Uterus (tissue), 2 donors: ENCODE results near the gene SETBP1.

Experiments
- POLR2A ChIP-seq, 2 donors: fragments of 450-650 bp; IDR thresholded peaks; one replicate each; pipeline ENCODE4 v1.6.1; 2016; ENCODE audit warnings: antibody characterized with exemption in 2 of 2, mild to moderate bottlenecking in 1 of 2, moderate library complexity in 1 of 2
- TF ChIP-seq, protein P1 (sequence below), 4 experiments: fragments of 200-600 bp in 2 of 4; fragments of 450-650 bp in 2 of 4; sonication (generic) in 2 of 4; IDR thresholded peaks; one replicate each; pipeline ENCODE4 v1.5.1; 2016 to 2019; ENCODE audit warnings: antibody characterized with exemption in 4 of 4, mild to moderate bottlenecking in 2 of 4, moderate library complexity in 1 of 4

DNA sequence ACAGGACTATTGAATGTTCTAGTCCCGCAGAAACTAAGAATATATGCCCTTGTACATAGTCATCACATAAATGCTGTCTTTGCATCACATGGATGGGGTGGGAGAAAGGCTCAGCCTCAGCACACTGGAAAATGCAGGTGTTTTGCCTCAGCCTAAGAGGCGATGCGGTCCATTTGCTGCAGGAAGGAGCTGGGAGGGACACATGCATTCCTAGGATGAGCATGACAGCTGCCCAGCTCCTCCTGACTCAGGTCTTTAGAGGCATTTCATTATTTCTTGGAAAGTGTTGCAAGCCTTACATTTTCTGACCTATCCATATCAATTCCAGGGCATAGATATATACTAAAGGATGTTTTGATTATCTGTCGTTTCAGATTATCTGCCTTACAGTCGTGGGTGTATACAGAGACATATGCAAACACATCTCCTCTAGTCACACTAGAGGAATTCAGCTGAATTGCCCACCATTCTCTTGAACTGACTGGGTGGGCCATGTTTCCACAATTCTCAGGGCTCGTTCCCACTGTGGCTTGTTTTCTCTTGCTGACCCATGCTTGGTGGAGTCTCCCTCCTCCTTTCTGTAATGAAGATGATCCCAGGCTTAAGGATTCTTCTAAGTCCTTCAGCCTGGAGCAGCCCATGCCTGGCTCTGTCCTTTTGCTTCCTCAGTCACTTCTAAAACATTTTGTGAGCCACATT, 156.9 kb downstream of the SETBP1 start:
- TF ChIP-seq, protein P1, sequence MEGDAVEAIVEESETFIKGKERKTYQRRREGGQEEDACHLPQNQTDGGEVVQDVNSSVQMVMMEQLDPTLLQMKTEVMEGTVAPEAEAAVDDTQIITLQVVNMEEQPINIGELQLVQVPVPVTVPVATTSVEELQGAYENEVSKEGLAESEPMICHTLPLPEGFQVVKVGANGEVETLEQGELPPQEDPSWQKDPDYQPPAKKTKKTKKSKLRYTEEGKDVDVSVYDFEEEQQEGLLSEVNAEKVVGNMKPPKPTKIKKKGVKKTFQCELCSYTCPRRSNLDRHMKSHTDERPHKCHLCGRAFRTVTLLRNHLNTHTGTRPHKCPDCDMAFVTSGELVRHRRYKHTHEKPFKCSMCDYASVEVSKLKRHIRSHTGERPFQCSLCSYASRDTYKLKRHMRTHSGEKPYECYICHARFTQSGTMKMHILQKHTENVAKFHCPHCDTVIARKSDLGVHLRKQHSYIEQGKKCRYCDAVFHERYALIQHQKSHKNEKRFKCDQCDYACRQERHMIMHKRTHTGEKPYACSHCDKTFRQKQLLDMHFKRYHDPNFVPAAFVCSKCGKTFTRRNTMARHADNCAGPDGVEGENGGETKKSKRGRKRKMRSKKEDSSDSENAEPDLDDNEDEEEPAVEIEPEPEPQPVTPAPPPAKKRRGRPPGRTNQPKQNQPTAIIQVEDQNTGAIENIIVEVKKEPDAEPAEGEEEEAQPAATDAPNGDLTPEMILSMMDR (IDR thresholded peaks at IDR 0.05) = no peak
- no peak for TF ChIP-seq POLR2A (IDR thresholded peaks at IDR 0.05)
